GM19467 (cell line): ENCODE data around the gene C2orf76.
"Not testable (repeated sequence)": the region's sequence is repeated elsewhere in the genome, so short reads cannot be mapped to it uniquely, and the experiment has no call there.

Source experiments
- ATAC-seq: cut with Tn5 transposase; IDR thresholded peaks from one replicate; pipeline ENCODE4 v1.9.1; 2021; ENCODE audit warnings: mild to moderate bottlenecking, moderate library complexity; ENCODE audit not compliant: unreplicated experiment

Gene C2orf76

GRCh38 chr2:119301413-119301812 is 65.2 kb downstream of the C2orf76 start:
- ATAC-seq = no peak

- no peak for ATAC-seq
Measured at GRCh38 chr2:119295688-119296375, 70.8 kb downstream of the C2orf76 start.

GRCh38 chr2:119294671-119295070 is 72.0 kb downstream of the C2orf76 start:
- ATAC-seq = no peak

GRCh38 chr2:119293900-119294299 is 72.7 kb downstream of the C2orf76 start:
- ATAC-seq = no peak

GRCh38 chr2:119293254-119293653 is 73.4 kb downstream of the C2orf76 start:
- no peak for ATAC-seq

- no peak for ATAC-seq
Measured at GRCh38 chr2:119292226-119292625, 74.4 kb downstream of the C2orf76 start.

- no peak for ATAC-seq
Measured at GRCh38 chr2:119291588-119292167, 75.0 kb downstream of the C2orf76 start.

- ATAC-seq = no peak
Measured at GRCh38 chr2:119290859-119291587, 75.6 kb downstream of the C2orf76 start.

GRCh38 chr2:119289642-119290041 is 77.0 kb downstream of the C2orf76 start:
- ATAC-seq = no peak

- ATAC-seq = no peak
Measured at GRCh38 chr2:119289093-119289492, 77.5 kb downstream of the C2orf76 start.

GRCh38 chr2:119288576-119288975 is 78.1 kb downstream of the C2orf76 start:
- ATAC-seq = no peak

- ATAC-seq = no peak
Measured at GRCh38 chr2:119286661-119287060, 80.0 kb downstream of the C2orf76 start.

- no peak for ATAC-seq
Measured at GRCh38 chr2:119283873-119284331, 82.7 kb downstream of the C2orf76 start.

- ATAC-seq = no peak
Measured at GRCh38 chr2:119282996-119283511, 83.6 kb downstream of the C2orf76 start.

- ATAC-seq = no peak
Measured at GRCh38 chr2:119282146-119282995, 84.3 kb downstream of the C2orf76 start.

GRCh38 chr2:119280680-119281079 is 86.0 kb downstream of the C2orf76 start:
- ATAC-seq = no peak

GRCh38 chr2:119279666-119280065 is 87.0 kb downstream of the C2orf76 start:
- ATAC-seq = no peak

GRCh38 chr2:119278946-119279345 is 87.7 kb downstream of the C2orf76 start:
- ATAC-seq = no peak

- ATAC-seq = not testable (repeated sequence)
Measured at GRCh38 chr2:119278385-119278784, 88.2 kb downstream of the C2orf76 start.

- no peak for ATAC-seq
Measured at GRCh38 chr2:119276864-119277263, 89.8 kb downstream of the C2orf76 start.

GRCh38 chr2:119267604-119268003 is 99.0 kb downstream of the C2orf76 start:
- no peak for ATAC-seq
